ENCODE data around the gene RABGAP1L. TPM values are rescaled to one million over a fixed set of nuclear protein-coding genes. Genes with fewer than 3 reads are reported as not detected.
A peak's percentile ranks its signal among the peaks of the same experiment; 100 is the strongest.

RABGAP1L gene
- total and polyA plus RNA-seq, 10 of the 15 experiments (the other 5 are each of a cell fraction or from before 2014, with no cell fraction given): 5.8 to 194 (median 113) TPM

DNA sequence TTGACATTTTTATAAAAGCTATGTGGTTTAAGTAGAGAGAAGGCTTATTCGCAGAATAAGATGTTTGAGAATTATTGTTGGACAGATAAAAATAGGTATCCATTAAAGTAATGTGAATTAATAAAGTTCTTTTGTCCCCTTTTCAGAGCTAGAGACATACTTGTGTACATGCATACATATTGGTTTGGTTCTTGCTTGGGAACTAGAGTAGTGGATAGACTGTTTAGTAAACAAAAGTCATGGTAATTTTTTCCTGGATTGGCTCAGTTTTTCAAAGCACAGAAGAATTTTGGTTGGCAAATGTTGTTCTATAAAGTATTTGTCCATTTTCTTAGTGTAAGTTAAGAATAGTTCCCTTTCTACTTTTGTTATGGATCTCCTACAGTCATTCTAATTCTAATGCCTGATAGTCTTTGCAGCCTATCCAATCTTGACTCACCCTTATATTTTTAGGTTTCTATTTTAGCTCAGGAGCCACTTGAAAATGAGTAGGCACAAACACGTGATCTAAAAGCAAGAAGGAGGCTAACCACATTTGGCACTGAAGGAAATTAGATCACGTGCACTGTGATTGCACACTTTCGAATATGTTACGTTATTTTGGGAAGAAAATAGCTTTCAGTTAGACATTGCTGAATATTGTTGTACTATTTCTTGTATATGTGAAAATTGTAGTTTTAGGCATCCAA lies 47.0 kb downstream of the RABGAP1L start (continued):
- TF ChIP-seq MTA2 (IDR thresholded peaks at IDR 0.05; ENCODE audit: low read depth) (no peak), POLR2AphosphoS5 (IDR thresholded peaks at IDR 0.05; ENCODE audit: low read length) (no peak), ESRRA (IDR thresholded peaks at IDR 0.05; ENCODE audit: low read length) (no peak), CEBPB (IDR thresholded peaks at IDR 0.05; ENCODE audit: borderline replicate concordance in 1 of 2, low read depth in 2 of 2, low read length in 2 of 2) (peak in 1 of 2 experiments; percentile 86; a peak in 1 of 4 replicates), HDAC6 (IDR thresholded peaks at IDR 0.05; ENCODE audit: unreplicated experiment) (no peak), SIN3A (IDR thresholded peaks at IDR 0.05; ENCODE audit: low read depth, low read length) (no peak), CBX5 (IDR thresholded peaks at IDR 0.05; ENCODE audit: low read depth) (no peak), CBFB (IDR thresholded peaks at IDR 0.05; ENCODE audit: low read depth) (peak; percentile 31; the same call in 1 of the 2 replicates), CHD2 (IDR thresholded peaks at IDR 0.05; ENCODE audit: borderline replicate concordance, low read depth, low read length) (no peak), SRF (IDR thresholded peaks at IDR 0.05; ENCODE audit: low read depth in 2 of 2, low read length in 2 of 2) (peak in 1 of 2 experiments; percentile 41; a peak in 1 of 4 replicates)
- TF ChIP-seq, protein P1, sequence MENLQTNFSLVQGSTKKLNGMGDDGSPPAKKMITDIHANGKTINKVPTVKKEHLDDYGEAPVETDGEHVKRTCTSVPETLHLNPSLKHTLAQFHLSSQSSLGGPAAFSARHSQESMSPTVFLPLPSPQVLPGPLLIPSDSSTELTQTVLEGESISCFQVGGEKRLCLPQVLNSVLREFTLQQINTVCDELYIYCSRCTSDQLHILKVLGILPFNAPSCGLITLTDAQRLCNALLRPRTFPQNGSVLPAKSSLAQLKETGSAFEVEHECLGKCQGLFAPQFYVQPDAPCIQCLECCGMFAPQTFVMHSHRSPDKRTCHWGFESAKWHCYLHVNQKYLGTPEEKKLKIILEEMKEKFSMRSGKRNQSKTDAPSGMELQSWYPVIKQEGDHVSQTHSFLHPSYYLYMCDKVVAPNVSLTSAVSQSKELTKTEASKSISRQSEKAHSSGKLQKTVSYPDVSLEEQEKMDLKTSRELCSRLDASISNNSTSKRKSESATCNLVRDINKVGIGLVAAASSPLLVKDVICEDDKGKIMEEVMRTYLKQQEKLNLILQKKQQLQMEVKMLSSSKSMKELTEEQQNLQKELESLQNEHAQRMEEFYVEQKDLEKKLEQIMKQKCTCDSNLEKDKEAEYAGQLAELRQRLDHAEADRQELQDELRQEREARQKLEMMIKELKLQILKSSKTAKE (IDR thresholded peaks at IDR 0.05; ENCODE audit: low read depth, poor library complexity, severe bottlenecking): no peak

Measured in GM12878 (cell line).